Measurements from ENCODE around the gene PALM3.
A peak's percentile ranks its signal among the peaks of the same experiment; 100 is the strongest.

Gene PALM3, protein sequence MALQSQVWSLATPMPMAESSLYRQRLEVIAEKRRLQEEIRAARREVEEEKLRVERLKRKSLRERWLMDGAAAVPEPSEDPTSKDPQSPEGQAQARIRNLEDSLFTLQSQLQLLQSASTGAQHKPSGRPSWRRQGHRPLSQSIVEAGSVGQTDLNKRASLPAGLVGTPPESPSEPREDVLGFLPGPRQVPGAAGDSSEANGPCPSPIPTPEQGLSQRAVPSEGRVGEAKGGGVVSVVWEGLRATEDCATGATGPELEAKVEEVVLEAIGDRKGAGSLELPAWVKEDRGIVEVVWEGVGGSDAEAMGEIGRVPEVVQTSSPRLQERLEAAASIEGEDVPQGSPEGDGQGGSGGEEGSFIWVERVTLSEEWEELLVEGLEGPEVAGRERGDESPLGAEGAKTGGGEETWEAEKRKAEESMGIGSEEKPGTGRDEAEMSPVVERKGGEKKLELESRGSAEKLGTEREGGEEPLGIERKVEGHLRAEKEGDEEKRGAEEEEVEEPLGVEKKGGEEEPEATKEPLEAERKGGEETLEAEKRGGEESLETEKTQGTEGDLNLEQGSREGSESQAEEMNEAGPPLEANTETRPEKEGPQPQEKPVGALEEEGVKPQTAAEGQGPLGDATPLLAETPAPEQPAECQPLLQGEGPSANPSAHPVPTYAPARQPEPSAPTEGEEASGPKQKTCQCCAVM

DNA sequence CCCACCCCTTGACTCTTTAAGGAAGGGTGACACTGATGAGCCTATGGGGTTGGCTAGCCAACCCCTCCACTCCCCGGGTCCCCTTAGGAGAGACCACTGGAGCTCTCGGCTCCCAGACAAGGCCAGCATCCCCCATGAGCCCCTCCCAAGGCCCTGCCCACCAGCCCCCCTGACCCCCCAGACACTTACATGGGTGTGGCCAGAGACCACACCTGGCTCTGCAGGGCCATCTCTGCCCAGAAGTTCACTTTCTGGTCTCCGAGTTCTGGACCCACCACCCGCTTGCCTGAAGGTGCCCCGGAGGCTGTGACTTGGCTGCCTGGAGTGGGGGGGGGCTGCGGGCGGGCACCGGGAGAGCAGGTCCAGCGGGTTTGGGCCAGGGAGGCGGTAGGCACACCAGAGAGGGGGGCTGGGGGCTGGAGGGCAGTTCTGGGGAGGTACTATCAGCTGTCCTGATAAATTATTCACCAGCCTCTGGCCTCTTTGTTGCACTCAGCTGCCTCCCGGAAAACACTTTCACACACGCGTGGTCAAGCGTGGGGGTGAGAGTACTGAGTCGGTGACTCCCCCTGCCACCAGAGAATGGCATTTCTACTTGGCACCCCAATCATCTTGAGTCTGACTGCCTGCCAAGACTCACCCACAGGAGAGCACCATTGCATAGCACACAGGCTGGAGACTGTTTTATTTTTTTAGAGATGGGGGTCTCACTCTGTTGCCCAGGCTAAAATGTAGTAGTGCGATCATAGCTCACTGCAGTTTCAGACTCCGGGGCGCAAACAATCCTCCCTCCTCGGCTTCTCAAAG, at the start of gene PALM3:
Gene PALM3, minus strand, starts transcription at position 326 of the 807 bp plus-strand sequence. Its CDS starts 96 bp downstream, at position 230.
- no peak for DNase-seq

DNA sequence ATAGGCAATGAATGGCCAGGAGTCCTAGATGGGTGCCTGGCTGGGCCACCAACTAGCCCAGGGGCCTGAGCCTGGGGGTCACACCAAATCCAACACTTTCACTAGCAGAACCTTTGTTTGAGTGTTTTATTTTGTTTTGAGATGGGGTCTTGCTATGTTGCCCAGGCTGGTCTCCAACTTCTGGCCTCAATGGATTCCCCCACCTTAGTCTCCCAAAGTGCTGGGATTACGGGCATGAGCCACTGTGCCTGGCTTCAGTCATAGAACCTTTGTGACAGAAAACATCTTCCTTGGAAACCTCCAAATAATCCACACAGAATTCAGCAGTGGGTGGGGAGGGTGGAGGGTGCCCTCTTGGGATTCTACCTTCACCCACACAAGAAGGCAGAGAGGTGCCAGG, 49.6 kb upstream of the PALM3 start:
- no peak for DNase-seq

DNA sequence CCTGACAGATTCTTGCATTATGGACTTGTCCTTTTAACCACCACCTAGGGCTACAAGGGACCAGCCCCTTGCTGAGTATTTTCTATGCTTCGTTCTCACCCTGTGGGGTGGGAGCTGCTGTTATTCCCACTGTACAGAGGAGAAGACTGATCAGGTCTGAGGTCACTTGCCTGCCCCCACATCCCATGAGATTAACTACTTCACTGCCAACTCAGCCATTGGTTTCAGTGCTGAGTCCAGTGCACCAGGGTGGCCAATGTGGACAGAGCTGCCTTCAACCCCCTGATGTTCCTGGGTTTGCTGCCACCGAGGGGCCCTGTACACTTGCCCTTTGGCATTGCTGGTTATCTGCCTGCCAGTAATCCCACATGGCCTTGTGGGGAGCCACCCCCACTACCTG, 48.8 kb upstream of the PALM3 start:
- no peak for DNase-seq

DNA sequence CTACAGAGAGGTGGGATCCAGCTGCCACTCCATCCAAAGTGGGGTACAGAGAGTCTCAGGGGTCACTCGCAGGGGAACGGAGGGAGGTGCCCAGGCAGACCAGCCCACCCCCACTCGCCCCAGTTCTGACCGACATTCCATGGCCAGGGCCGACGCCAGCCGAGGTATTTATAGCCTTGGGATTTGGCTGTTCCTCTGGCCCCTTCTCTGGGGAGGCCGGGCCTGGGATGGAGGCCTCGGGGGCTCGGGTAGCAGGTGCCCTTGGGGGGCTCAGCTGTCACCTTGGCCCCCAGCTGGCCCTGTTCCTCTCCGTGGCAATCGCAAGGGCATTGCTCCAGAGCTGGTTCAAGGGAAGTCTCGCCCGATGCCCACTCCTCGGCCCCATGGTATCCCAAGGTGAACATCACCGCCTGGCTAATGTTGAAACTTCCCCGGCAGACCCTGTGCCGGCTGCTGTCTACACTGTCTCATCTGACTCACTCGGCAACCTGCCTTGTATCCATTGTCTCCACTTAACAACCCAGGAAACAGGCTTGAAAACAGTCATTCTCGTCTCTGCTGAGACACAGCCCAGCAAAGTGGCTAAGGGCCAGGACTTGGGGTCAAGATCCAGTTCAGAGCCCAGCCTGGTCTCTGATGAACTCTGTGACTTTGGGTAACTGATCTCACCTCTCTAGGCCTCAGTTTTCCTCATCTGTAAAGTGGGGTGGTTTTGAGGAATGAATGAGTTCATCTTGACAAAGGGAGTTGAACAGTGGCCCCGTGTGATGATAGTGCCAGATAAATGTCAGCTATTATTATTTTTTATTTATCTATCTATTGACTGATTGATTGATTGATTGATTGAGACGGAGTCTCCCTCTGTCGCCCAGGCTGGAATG, 45.9 kb upstream of the PALM3 start:
- DNase-seq, result no peak

DNA sequence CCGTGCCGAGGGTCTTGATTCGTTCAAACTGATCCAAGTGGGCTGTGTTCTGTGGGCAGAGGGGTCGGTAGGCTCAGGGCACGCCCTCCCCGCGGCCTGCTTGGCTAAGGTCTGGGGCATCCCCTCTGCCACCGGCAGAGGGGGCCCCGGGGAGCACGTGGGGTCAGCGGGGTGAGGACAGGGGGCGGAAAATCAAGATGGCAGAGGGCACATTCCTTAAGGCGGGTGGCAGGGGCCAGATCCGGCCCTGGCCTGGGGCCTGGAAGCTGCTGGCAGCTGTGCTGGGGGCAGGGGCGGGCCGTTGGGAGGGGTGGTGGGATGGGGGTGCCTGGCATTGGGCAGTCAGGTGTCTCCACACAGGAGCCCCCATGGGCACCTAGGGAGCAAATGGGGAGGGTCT, 45.0 kb upstream of the PALM3 start:
- DNase-seq, result no peak

DNA sequence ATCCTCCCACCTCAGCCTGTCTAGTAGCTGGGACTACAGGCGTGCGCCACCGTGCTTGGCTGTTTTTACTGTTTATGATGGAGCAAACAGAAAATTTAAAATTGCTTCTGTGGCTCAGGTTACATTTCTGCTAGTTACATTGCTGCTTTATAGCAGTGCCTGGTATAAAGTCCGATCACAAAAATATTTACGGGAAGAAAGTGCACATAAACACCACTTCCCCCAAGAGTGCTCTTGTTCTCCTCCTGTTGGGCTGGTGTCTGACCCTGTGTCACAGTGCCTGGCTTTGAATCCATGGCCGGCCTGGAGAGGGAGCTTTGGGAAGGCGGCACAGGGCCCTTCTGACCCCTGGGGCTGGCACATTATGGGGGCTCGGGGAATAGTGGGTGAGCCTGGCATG, 43.8 kb upstream of the PALM3 start:
- DNase-seq, result no peak

DNA sequence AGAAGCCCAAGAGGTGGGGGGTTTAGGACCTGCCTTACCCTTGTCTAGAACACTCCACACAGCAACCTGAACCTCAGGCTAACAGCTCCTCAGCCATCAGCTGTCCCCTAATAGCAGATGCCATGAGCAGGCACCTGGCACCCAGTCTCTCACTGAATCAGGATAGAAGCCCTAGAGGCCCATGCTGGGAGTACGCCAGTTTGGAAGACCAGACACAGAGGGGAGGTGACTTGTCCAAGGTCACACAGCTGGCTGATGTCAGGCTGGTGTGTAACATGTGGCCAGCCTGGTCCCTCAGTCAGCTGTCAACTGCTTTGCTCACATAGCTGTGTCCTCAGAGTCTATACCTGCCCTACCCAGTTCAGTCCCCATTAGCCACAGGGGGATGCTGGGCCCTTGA, 41.4 kb upstream of the PALM3 start:
- DNase-seq, result no peak

DNA sequence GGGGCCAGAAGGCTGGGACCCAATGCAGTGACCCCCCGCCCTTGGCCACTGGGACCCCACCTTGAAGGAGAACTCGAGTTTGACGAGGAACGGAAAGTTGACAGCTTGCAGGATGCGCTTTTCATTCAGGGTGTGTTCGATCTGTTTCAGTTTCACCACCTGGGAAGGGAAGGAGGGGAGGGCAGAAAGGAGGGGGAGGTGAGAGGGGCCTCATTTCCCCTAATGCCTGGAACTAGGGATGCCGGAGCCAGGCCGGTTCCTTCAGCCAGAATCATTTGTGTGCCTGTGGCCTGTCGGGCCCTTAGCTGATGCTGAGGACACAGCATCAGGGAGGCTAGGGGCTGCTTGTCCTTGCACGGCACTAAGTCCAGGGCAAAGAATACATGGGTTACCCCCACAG, 40.9 kb upstream of the PALM3 start:
- DNase-seq, result no peak

DNA sequence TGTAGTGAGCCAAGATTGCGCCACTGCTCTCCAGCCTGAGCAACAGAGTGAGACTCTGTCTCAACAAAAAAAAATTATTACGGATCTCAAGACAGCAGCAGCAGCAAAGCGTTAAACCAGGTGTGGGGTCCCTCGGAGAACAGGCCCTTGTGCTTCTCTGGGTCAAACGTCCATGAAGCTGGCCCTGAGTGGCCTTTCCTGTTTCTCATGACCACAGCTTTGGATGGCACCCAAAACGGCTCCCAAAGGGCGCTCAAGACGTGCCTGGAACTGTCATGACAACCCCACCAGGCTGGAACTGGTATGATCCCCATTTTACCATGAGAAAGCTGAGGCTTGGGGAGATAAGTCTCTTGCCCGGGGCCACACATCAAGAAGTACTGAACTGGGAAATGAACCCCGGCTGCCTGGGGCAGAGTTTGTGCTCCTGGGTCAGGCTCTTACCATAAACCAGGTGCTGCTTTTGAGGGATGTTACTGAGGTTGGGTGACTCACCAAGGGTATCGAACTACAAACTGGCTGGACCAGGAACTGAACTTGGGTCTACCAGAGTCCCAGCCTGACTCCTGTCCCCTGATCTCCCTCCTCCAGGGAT, 40.3 kb upstream of the PALM3 start:
- DNase-seq, result no peak

DNA sequence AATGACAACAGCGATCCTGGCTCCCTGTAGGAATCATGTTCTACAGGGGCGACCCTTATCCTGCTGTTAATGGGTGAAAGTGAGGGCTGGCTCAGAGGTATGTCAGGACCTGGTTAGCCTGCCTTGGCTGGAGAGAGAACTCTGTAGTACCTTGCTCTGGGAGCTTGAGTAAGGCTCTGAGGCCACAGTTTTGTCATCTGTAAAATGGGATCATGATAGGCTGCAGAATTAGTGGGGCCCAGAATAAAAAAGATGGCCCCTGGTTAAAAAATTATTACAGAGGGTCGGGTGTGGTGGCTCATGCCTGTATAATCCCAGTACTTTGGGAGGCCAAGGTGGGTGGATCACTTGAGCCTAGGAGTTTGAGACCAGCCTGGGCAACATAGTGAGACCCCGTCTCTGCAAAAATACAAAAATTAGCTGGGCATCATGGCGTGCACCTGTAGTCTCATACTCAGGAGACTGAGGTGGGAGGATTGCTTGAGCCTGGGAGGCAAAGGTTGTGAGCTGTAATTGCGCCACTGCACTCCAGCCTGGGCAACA, 39.2 kb upstream of the PALM3 start:
- no peak for DNase-seq

DNA sequence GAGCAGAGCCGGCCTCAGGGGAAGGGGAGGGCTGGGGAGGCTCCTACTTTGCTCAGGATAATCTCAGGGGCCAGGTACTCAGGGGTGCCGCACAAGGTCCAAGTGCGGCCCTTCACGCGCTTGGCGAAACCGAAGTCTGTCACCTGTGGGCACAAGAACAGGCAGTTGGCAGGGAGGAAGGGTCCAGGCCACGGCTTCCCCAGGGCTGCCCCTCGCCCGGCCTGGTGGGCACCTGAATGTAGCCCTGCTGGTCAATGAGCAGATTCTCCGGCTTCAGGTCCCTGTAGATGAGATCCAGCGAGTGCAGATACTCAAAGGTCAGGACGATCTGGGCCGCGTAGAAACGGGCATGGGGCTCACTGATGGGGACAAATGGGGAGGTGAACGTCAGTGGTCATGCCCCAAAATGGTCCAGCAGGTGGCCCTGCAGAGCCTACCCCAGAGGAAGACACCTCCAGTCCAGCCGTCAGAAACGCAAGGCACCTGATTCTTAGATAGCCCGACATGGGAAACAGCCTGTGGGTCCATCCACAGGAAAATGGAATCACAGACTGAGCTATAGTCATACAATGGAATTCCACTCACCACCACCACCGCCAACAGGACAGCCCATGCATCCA, 35.8 kb upstream of the PALM3 start:
- DNase-seq, result no peak

DNA sequence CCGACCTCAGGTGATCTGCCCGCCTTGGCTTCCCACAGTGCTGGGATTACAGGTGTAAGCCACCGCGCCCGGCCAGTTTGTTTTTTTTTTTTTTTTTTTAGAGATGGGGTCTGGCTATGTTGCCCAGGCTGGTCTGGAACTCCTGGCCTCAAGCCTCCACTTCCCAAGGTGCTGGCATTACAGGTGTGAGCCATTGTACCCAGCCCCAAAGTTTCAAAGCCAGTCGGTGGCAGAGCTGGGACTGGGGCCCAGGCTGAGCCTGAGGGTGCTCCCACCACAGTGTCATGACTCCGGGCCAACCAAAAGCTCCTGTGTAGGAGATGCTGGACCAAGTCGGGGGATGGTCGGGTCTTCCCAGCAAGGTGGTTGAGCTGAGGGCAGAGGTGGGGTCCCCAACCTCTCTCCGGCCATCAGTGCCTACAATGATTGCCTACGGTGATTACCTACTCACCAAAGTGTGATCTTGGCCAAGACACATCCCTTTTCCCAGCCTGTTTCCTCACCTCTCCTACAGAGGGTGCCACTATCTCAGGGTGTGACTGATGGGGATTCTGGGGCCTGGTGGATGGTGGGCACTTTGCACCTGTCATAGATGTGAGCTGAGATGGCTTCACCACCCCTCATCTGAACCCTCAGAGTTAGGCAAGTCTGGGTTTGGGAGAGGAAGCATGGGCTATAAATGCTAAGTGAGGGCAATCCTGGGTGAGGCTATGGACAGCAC, 34.6 kb upstream of the PALM3 start:
- no peak for DNase-seq

DNA sequence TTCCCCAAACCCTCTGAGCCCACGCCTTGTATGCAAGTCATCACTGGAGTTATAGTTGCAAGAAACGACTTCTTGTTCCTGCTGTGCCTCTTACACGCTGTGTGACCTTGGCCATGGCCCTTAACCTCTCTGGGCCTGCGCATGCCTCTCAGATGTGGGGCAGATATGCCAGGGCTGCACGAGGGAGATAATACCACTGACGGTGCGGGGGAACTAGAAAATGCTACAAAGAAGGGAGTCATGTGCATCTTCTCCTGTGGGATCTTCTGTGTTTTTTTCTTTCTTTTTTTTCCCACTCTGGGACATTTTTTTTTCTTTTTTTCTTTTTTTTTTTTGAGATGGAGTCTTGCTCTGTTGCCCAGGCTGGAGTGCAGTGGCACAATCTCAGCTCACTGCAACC, 33.0 kb upstream of the PALM3 start:
- no peak for DNase-seq

DNA sequence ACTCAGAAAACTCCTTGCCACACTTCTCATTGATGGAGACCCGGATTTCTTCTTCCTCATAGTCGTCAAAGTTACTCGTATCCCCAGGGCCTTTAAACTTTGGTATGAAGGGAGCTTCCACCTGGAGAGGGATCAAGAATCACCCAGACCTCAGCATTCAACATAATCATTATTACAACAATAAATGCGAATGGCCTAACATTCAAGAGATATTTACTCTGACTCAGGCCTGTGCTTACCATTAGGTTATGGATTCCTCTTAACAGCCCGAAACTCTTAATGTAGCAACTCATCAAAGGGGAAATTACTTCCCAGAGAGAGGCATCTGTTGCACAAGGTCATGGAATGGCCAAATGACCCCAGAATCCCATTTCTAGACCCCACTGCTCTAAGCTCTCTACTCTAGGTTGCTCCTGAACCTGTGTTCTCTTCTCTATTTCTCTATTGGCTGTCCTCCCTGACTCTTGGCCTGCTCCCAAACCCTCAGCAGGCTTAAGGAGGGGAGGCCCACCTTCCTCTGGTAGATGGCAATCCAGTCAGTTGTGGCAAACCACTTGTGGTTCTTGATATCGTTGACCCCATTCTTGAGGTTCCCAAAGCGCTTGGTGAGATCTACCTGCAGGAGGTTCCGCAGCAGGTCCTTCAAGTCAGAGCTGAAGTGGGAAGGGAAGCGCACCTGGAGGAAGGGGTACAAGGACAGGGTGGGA, 31.4 kb upstream of the PALM3 start:
- DNase-seq, result no peak

DNA sequence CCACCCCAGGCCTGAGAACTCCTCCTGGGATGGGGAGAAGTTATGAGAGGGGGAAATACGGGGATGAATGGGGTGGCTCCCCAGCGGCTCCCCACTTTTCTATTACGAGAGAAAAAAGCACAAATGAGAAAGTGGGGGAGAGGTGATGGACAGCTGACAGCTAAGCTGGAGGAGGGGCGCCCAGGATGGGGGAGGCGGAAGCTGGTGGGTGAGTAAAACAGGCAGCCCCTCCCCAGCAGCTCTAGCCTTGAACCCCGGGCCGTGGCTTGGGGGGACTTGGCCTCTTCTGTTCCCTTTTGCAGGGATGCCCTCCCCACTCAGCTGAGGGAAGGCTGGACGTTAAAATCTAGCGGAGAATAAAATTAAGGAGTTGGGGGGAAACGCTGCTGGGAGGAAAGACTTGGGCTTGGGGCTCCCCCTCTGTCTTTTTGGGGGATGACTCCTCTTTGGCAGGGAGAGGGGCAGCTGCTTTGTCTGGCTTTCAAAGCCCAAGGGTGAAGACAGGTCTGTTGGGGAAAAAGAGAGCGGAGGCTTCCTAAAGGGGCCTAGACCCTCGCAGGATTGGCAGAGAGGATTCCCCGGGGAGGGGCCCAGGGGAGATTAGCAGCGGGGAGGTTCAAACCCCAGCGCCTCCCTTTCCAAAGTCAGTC, 30.1 kb upstream of the PALM3 start:
- no peak for DNase-seq

DNA sequence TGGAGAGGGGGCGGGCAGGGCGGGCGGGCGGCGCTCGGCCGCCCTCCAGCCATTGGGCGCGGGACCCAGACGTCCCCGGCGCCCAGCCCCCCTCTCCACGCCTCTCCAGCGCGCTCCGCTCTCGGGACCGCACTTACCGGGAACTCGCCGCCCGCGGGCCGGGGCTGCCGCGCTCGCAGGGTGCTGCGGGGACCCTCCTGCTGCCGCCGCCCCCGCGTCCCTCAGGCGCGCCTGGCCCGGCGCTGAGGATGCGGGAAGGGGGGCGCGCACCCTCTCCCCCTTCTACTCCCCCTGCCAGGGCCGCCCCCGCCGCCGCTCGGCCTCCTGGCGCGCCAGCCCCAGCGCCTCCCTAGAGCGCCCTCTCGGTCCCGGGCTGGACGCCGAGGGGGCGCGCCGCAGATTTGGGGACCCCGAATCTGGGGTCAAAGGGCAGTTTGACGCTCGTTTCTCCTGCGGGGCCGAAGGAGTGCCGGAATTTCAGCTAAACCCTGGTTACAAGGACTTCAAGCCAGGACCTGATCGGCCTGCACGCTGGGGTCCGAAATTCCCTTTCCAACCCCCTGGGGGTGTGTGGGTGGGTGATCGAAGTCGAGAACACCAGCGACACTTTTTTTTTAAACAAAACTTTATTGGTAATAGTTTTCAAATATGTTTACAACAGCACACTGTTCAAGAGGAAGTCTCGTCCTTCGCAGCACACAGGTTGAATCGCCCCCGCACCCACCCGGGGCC, 29.4 kb upstream of the PALM3 start:
- peak; percentile 75 for DNase-seq

DNA sequence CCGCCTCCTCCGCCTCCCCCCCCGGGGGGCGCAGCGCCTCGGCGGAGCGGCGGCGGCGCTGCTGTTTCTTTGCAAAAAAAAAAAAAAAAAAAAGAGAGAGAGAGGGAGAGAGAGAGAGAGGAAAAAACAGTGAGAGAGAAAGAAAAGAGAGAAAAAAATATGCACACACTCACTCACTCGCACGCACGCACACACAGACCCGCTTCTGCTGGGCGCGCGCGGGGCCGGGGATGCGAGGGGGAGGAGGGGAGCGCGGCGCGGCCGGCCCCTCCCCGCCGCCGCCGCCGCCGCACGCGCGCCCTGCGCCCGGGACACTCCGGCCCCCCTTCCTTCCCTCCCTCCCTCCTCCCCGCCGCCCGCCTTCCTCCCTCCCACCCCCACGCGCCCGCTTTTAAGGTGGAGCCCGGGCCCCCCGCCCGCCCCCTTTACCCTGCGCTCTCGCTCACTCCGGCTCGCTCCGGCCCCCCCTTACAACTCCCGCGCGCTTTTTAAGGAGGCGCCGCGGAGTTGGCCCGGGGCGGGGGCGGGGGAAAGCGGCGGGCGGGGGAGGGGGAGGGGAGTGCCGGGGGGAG, 28.7 kb upstream of the PALM3 start, which contains the start of gene SAMD1:
Gene SAMD1, minus strand, starts transcription at position 243 of the 572 bp plus-strand sequence.
- peak; percentile 90 for DNase-seq

All from CD4-positive, alpha-beta T cell treated with Interleukin-17A for 1 hour (primary cell).